H1 (cell line): Measurements from ENCODE around the gene KRTCAP2. TPM values are rescaled to one million over a fixed set of nuclear protein-coding genes. Genes with fewer than 3 reads are reported as not detected.

ENCODE experiments used
- BRCA1 ChIP-seq: IDR thresholded peaks from 2 replicates; pipeline ENCODE4 v1.6.1; 2012; ENCODE audit warnings: low read depth, low read length, improper control_type of control experiment
- CHD1 ChIP-seq: IDR thresholded peaks from 2 replicates; pipeline ENCODE4 v1.6.1; 2012; ENCODE audit warnings: low read depth, low read length, improper control_type of control experiment
- CTCF ChIP-seq, 3 experiments: IDR thresholded peaks; 1 replicate in 2 of 3; 2 replicates in 1 of 3; pipeline versions ENCODE4 v1.5.1 to v1.6.1; 2011; ENCODE audit warnings: low read length in 3 of 3, mild to moderate bottlenecking in 3 of 3, inconsistent platforms in 2 of 3, low read depth in 1 of 3, moderate library complexity in 1 of 3; ENCODE audit not compliant: insufficient read depth in 1 of 3; ENCODE audit errors: control extremely low read depth in 1 of 3
- JUND ChIP-seq: IDR thresholded peaks from 2 replicates; pipeline ENCODE4 v1.6.1; 2011; ENCODE audit warnings: mild to moderate bottlenecking, improper control_type of control experiment, low read length
- polyA plus RNA-seq, 7 experiments: library from polyadenylated mRNA; depleted of rRNA in 3 of 7; stranded (reverse) in 5 of 7; unstranded in 2 of 7; fragments of >200 nt in 5 of 7; fragments of 200-250 nt in 2 of 7; gene quantifications; 1 replicate in 5 of 7; 2 replicates in 1 of 7; 4 replicates in 1 of 7; pipeline versions ENCODE4 v1.2.1 to v1.2.3, GENCODE V29; 2011 to 2013; ENCODE audit warnings: missing spikeins in 2 of 7, mixed read lengths in 2 of 7
- total RNA-seq: library from RNA; stranded (reverse); fragmentation: NEBNext Ultra II Directional; extraction: Animal tissue kit (Norgen Biotek cat#: 25700); gene quantifications from 2 replicates; pipeline ENCODE4 v1.2.1, GENCODE V29; 2021

The KRTCAP2 gene
- total and polyA plus RNA-seq, 2 of the 8 experiments (the other 6 are each of a cell fraction or from before 2014, with no cell fraction given), result 146 to 317 TPM

GRCh38 chr1:155206891-155207805 is 34.0 kb upstream of the KRTCAP2 start (continued):
- TF ChIP-seq CTCF (IDR thresholded peaks at IDR 0.05; ENCODE audit: control extremely low read depth in 1 of 3, insufficient read depth in 1 of 3, low read depth in 1 of 3, low read length in 3 of 3), result peak in 2 of 3 experiments; percentile 89 to 97; a peak in 3 of 4 replicates
- no peak for TF ChIP-seq BRCA1
- no peak for TF ChIP-seq CHD1
- TF ChIP-seq JUND, result no peak
